Pancreas (tissue), 10 donors: ENCODE measurements around the gene ATG2A. TPM values are rescaled to one million over a fixed set of nuclear protein-coding genes. Genes with fewer than 3 reads are reported as not detected.

Experiments used
- ATAC-seq, 4 donors: fragments of 200-7000 bp; cut with Tn5 transposase; one replicate each; pipeline versions ENCODE4 v1.8.0 to v1.9.1; 2020; ENCODE audit warnings: mild to moderate bottlenecking in 4 of 4, moderate library complexity in 4 of 4
- DNase-seq, 6 donors: peaks; one replicate each; pipeline ENCODE4 v3.0.0-alpha.2; 2020
- FAIRE-seq: peaks from 2 replicates; lab custom pipeline; 2012; peaks lifted over from hg19 to GRCh38; lab: Jason Lieb, UNC
- H3K27ac ChIP-seq, 4 donors: fragments of 200-600 bp; sonication (generic); 1 replicate in 3 of 4; 2 replicates in 1 of 4; pipeline versions ENCODE4 v1.5.0 to v1.8.0; 2020
- H3K27me3 ChIP-seq, 4 donors: fragments of 200-600 bp; one replicate each; pipeline ENCODE4 v1.8.0; 2021
- H3K36me3 ChIP-seq, 3 donors: fragments of 200-600 bp; sonication (generic) in 1 of 3; one replicate each; pipeline versions ENCODE4 v1.5.0 to v1.8.0; 2020 to 2021
- H3K4me1 ChIP-seq, 3 donors: fragments of 200-600 bp; one replicate each; pipeline ENCODE4 v1.8.0; 2021
- H3K4me3 ChIP-seq, 4 donors: fragments of 200-600 bp; sonication (generic) in 2 of 4; one replicate each; pipeline versions ENCODE4 v1.5.0 to v1.8.0; 2020 to 2021
- H3K9me3 ChIP-seq, 4 donors: fragments of 200-600 bp; one replicate each; pipeline ENCODE4 v1.8.0; 2021
- CTCF ChIP-seq, 4 donors: fragments of 200-600 bp; sonication (generic) in 3 of 4; IDR thresholded peaks; one replicate each; pipeline versions ENCODE4 v1.5.0 to v1.8.0; 2021; ENCODE audit warnings: antibody characterized with exemption in 4 of 4
- WGBS, 2 donors: extraction: QIAGEN DNeasy Blood & Tissue Kit; methylation state at CpG; one replicate each; pipeline ENCODE4 v1.1.7; 2013; 5-methylcytosine and 5-hydroxymethylcytosine counted together
- intact Hi-C, 3 donors: fragments of 100-400 bp; cut with DNase I; formaldehyde crosslinking; loops; one replicate each; pipeline versions ENCODE4 v1.11.1 to v1.14.2; 2022
- polyA plus RNA-seq, 2 donors: library from polyadenylated mRNA; stranded (reverse); fragments of 200-250 nt; gene quantifications; one replicate each; pipeline ENCODE4 v1.2.3, GENCODE V29; 2013
- total RNA-seq, 6 donors: library from RNA; stranded (reverse); fragmentation: NEBNext Ultra II Directional in 4 of 6; extraction: Animal tissue kit (Norgen Biotek cat#: 25700) in 4 of 6; gene quantifications; one replicate each; pipeline versions ENCODE4 v1.2.1 to v1.2.4, GENCODE V29; 2021 to 2023
- donor health status: healthy with polysubstance abuse.
- donor health status: DM: no; HTN: no; CAD: no; lungs with moderate emphysema.
- donor health status: DM: no; HTN: no; CAD: no.
- donor health status: control.
- donor health status: control.
- donor health status: Bipolar disorder and iron deficiency.
- donor health status: DM: yes; HTN: yes; CAD: no.
- donor health status: DM: no; HTN: no; CAD: no.
- donor health status: DM: no; HTN: no; CAD: no.
- donor health status: DM: yes; HTN: yes; CAD: no.

Gene ATG2A
- total and polyA plus RNA-seq, 8 donors = 13.3 to 34.1 (median 17.1) TPM

- peak in 2 of 6 donors; percentile 66 to 85 for DNase-seq
Observed at GRCh38 chr11:64877390-64878222, 39.4 kb downstream of the ATG2A start.

GRCh38 chr11:64876835-64877341 lies 40.1 kb downstream of the ATG2A start:
- Histone ChIP-seq H3K9me3 (no peaks in the 10 kb centered on the region), H3K4me1 (peaks cover 4 to 22% (median 18%) of the 10 kb centered on the region in 3 donors), H3K4me3 (peak overlapping the region; percentile 53 to 97 (median 72)), H3K27ac (peak overlapping the region; percentile 5 to 76 (median 64)), H3K36me3 (peaks cover 0 to 9% (median 0%) of the 10 kb centered on the region in 3 donors), H3K27me3 (no peaks in the 10 kb centered on the region)
- FAIRE-seq (no peak), DNase-seq (peak in 2 of 6 donors; percentile 53 to 67), ATAC-seq (peak in 2 of 4 donors; percentile 13 to 35)
- no peak for TF ChIP-seq CTCF (IDR thresholded peaks at IDR 0.05)
- intact Hi-C loops = no loop called here
- WGBS, 2 donors = 7 to 9% methylated on average over 14 of the region's 14 CpGs

More at GRCh38 chr11:64877390-64878222, 39.4 kb downstream of the ATG2A start:
- ATAC-seq (peak; percentile 1 to 6 (median 4)), FAIRE-seq (no peak)
- H3K4me3 ChIP-seq = peak overlapping the region; percentile 53 to 97 (median 72)
- H3K4me1 ChIP-seq = peaks cover 4 to 22% (median 18%) of the 10 kb centered on the region in 3 donors
- peaks cover 0 to 9% (median 0%) of the 10 kb centered on the region in 3 donors for H3K36me3 ChIP-seq
- peak overlapping the region; percentile 29 to 76 (median 64) for H3K27ac ChIP-seq
- WGBS, 2 donors = 1 to 3% methylated on average over 28 to 41 of the region's 41 CpGs
- no peaks in the 10 kb centered on the region for H3K9me3 ChIP-seq
- H3K27me3 ChIP-seq = no peaks in the 10 kb centered on the region
- no peak for TF ChIP-seq CTCF (IDR thresholded peaks at IDR 0.05)
- intact Hi-C loops = no loop called here

GRCh38 chr11:64876229-64876750 lies 40.7 kb downstream of the ATG2A start:
- H3K9me3 ChIP-seq = no peaks in the 10 kb centered on the region
- H3K4me1 ChIP-seq = peaks cover 4 to 22% (median 18%) of the 10 kb centered on the region in 3 donors
- FAIRE-seq (no peak), ATAC-seq (no peak), DNase-seq (no peak)
- H3K27me3 ChIP-seq = no peaks in the 10 kb centered on the region
- peaks cover 0 to 9% (median 0%) of the 10 kb centered on the region in 3 donors for H3K36me3 ChIP-seq
- TF ChIP-seq CTCF (IDR thresholded peaks at IDR 0.05) = no peak
- intact Hi-C loops = no loop called here
- H3K27ac ChIP-seq = peak overlapping the region in 3 of 4 donors; percentile 1 to 67 (median 5)
- WGBS, 2 donors = 59 to 74% methylated on average over 11 of the region's 11 CpGs
- H3K4me3 ChIP-seq = peak overlapping the region in 2 of 4 donors; percentile 65 to 97

GRCh38 chr11:64875369-64876228 lies 41.4 kb downstream of the ATG2A start:
- 83 to 84% methylated on average over 17 of the region's 17 CpGs for WGBS, 2 donors
- no peak for ATAC-seq

More at GRCh38 chr11:64875369-64876228, 41.4 kb downstream of the ATG2A start:
- Histone ChIP-seq H3K9me3 (no peaks in the 10 kb centered on the region), H3K27me3 (no peaks in the 10 kb centered on the region), H3K36me3 (peaks cover 0 to 9% (median 0%) of the 10 kb centered on the region in 3 donors), H3K4me3 (peak overlapping the region in 1 of 4 donors; percentile 97), H3K27ac (peak overlapping the region in 1 of 4 donors; percentile 1), H3K4me1 (peaks cover 4 to 22% (median 18%) of the 10 kb centered on the region in 3 donors)
- intact Hi-C loops = no loop called here
- no peak for TF ChIP-seq CTCF (IDR thresholded peaks at IDR 0.05)
- FAIRE-seq (no peak), DNase-seq (no peak)
